Suprapubic skin (tissue), 4 donors: ENCODE data around the gene NPHP4.

Experiments
- POLR2A ChIP-seq, 2 donors: fragments of 450-650 bp; IDR thresholded peaks; one replicate each; pipeline ENCODE4 v1.6.1; 2017; ENCODE audit warnings: antibody characterized with exemption in 2 of 2, mild to moderate bottlenecking in 2 of 2, moderate library complexity in 2 of 2
- POLR2AphosphoS5 ChIP-seq, 3 donors: sonication (generic); formaldehyde crosslinking; IDR thresholded peaks; one replicate each; pipeline ENCODE4 v1.6.1; 2017; ENCODE audit warnings: antibody characterized with exemption in 3 of 3
- TF ChIP-seq, protein P1 (sequence below), 2 donors: fragments of 200-600 bp in 1 of 2; fragments of 450-650 bp in 1 of 2; sonication (generic) in 1 of 2; IDR thresholded peaks; one replicate each; pipeline ENCODE4 v1.5.1; 2016 to 2019; ENCODE audit warnings: antibody characterized with exemption in 2 of 2, mild to moderate bottlenecking in 1 of 2, moderate library complexity in 1 of 2

- TF ChIP-seq, protein P1, sequence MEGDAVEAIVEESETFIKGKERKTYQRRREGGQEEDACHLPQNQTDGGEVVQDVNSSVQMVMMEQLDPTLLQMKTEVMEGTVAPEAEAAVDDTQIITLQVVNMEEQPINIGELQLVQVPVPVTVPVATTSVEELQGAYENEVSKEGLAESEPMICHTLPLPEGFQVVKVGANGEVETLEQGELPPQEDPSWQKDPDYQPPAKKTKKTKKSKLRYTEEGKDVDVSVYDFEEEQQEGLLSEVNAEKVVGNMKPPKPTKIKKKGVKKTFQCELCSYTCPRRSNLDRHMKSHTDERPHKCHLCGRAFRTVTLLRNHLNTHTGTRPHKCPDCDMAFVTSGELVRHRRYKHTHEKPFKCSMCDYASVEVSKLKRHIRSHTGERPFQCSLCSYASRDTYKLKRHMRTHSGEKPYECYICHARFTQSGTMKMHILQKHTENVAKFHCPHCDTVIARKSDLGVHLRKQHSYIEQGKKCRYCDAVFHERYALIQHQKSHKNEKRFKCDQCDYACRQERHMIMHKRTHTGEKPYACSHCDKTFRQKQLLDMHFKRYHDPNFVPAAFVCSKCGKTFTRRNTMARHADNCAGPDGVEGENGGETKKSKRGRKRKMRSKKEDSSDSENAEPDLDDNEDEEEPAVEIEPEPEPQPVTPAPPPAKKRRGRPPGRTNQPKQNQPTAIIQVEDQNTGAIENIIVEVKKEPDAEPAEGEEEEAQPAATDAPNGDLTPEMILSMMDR (IDR thresholded peaks at IDR 0.05), result no peak
- no peak for TF ChIP-seq POLR2A (IDR thresholded peaks at IDR 0.05)
- no peak for TF ChIP-seq POLR2AphosphoS5 (IDR thresholded peaks at IDR 0.05)
These were observed 7.7 kb upstream of the NPHP4 start for GRCh38 chr1:5999711-6000443.
